Measurements from ENCODE around the gene RASGRF1. TPM values are rescaled to one million over a fixed set of nuclear protein-coding genes. Genes with fewer than 3 reads are reported as not detected.

Gene RASGRF1
- total and polyA plus RNA-seq, 12 donors: 0.11 to 6.9 (median 0.46) TPM

DNA sequence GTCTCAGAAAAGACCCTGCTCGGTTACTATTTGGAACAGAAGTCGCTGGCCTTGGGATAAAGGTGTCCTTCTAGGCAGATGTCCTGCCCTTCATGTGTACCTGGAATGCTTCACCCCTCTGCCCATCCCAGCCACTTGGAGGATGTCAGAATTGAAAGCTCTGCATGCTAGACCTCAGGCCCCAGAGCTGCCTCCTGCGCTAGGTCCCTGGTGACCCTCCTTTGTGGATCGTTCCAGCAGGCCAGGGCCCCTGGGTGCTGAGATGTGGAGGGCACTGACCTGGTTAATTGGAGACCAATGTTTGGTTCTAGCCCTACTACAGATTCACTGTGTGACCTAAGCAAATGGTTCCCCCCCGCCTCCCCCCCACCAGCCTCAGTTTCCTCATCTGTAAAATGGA, 143.1 kb downstream of the RASGRF1 start:
- no peaks in the 10 kb centered on the region for H3K9me3 ChIP-seq (replicated peaks in 1 of 3)
- peaks cover 20 to 26% of the 10 kb centered on the region in 2 donors for H3K4me1 ChIP-seq (replicated peaks in 1 of 2)
- TF ChIP-seq, protein P1, sequence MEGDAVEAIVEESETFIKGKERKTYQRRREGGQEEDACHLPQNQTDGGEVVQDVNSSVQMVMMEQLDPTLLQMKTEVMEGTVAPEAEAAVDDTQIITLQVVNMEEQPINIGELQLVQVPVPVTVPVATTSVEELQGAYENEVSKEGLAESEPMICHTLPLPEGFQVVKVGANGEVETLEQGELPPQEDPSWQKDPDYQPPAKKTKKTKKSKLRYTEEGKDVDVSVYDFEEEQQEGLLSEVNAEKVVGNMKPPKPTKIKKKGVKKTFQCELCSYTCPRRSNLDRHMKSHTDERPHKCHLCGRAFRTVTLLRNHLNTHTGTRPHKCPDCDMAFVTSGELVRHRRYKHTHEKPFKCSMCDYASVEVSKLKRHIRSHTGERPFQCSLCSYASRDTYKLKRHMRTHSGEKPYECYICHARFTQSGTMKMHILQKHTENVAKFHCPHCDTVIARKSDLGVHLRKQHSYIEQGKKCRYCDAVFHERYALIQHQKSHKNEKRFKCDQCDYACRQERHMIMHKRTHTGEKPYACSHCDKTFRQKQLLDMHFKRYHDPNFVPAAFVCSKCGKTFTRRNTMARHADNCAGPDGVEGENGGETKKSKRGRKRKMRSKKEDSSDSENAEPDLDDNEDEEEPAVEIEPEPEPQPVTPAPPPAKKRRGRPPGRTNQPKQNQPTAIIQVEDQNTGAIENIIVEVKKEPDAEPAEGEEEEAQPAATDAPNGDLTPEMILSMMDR (IDR thresholded peaks at IDR 0.05): no peak
- TF ChIP-seq POLR2A (IDR thresholded peaks at IDR 0.05): no peak
- H3K27me3 ChIP-seq: no peaks in the 10 kb centered on the region
- no peak overlapping the region for H3K4me3 ChIP-seq
- no peak for DNase-seq
- intact Hi-C loops (cut with DNase I): no loop called here
- WGBS, 4 donors: 72 to 91% (median 85%) methylated on average over 2 to 5 of the region's 5 CpGs
- no peak overlapping the region for H3K27ac ChIP-seq
- no peaks in the 10 kb centered on the region for H3K36me3 ChIP-seq (replicated peaks in 1 of 2)

DNA sequence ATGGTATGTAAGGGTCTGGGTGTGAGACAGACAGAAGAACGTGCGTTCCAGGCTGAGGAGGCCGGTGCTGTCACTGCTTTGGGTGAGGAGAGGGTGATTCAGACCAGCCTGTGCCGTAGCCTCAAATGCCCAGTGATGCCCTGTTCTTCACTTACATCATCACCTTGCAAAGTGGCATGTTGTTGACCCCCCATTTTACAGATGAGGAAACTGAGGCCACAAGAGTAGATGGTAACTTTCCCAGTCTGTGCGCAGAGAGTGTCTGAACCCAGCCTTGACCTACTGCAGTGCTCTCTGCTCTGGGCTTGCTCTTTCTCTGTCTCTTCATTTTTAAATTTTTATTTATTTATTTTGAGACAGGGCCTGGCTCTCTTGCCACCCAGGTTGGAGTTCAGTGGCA, 144.1 kb downstream of the RASGRF1 start:
- no peaks in the 10 kb centered on the region for H3K36me3 ChIP-seq (replicated peaks in 1 of 2)

DNA sequence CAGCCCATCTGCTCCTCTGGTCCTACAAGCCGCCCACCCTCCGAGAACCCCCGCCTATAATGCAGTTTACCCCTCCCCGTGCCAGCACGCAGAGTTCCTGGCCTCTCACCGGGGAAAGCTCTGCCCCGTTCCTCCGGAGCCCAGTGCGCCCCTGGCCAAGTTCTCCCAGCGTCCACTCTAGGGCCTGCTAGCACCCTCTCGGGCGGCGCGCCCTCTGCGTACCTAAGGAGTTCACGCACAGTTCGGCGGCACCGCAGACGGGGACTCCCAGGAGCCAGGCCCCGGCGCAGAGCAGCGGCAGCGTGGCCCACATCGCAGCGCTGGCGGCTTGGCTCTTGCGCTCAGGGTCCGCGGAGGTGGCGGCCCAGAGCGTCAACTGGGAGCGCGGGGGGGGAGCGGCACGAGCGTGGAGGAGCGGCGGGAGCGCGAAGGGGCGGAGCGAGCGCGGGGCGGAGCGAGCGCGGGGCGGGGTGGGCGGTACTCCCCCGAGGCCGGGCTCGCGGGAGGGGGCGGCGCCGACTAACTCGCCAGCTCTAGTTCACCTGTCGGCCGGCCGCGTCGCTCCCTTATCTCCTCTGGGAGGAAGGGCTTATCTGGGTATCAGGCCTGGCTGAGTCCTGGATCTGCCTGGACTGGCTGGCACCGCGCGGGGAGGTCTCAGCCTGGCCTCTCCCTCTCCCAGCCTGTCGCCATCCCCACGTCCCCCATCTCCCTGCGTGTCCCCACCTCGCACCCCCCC, 145.7 kb downstream of the RASGRF1 start, which contains the start of gene CTSH:
Gene CTSH, minus strand, starts transcription at position 378 of the 739 bp plus-strand sequence. Its CDS starts 65 bp downstream, at position 313.
- Histone ChIP-seq H3K9me3 (replicated peaks in 1 of 3) (no peaks in the 10 kb centered on the region), H3K36me3 (replicated peaks in 1 of 2) (no peaks in the 10 kb centered on the region), H3K4me1 (replicated peaks in 1 of 2) (peaks cover 8 to 9% of the 10 kb centered on the region in 2 donors), H3K4me3 (peak within 1 kb of the TSS in 2 of 4 donors; percentile 53 to 68), H3K27me3 (no peaks in the 10 kb centered on the region), H3K27ac (peak within 1 kb of the TSS in 3 of 5 donors; percentile 70 to 77 (median 72))
- intact Hi-C loops (cut with DNase I): no loop called here
- WGBS, 4 donors: 2 to 8% (median 2%) methylated on average over 9 to 71 of the region's 71 CpGs
- TF ChIP-seq POLR2A (IDR thresholded peaks at IDR 0.05): peak in 1 of 2 donors; percentile 62
- TF ChIP-seq, protein P1 (IDR thresholded peaks at IDR 0.05): no peak
- DNase-seq: peak; percentile 73 to 90 (median 83)

More for the DNA sequence above, 144.1 kb downstream of the RASGRF1 start:
- 59 to 90% (median 89%) methylated on average over 5 of the region's 5 CpGs for WGBS, 4 donors
- no peak for DNase-seq
- Histone ChIP-seq H3K9me3 (replicated peaks in 1 of 3) (no peaks in the 10 kb centered on the region), H3K4me3 (no peak overlapping the region), H3K27me3 (no peaks in the 10 kb centered on the region), H3K4me1 (replicated peaks in 1 of 2) (peaks cover 16% of the 10 kb centered on the region in 2 donors), H3K27ac (no peak overlapping the region)
- TF ChIP-seq, protein P1 (IDR thresholded peaks at IDR 0.05): no peak
- TF ChIP-seq POLR2A (IDR thresholded peaks at IDR 0.05): no peak
- intact Hi-C loops (cut with DNase I): no loop called here

DNA sequence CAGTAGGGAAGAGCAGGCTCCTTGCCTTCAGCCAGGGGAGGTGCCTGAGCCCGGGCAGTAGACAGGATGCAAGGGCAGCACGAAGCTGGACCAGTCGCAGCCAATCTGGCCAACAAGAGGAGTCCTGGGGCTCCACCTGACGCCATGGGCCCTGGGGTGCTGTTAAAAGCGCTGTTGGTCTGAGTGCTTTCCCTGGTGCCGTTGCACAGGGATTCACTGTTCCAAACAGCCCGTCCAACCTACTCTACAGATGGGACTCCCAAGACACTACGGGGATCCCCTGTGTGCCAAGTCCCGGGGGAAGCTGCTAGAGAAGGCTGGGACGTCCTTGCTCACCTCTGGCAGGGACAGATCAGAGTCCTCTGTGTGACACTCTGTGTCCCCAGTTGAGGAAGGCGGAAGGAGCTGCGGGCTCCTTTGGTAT, 146.4 kb downstream of the RASGRF1 start:
- no peaks in the 10 kb centered on the region for H3K9me3 ChIP-seq (replicated peaks in 1 of 3)
- TF ChIP-seq POLR2A (IDR thresholded peaks at IDR 0.05): no peak
- TF ChIP-seq, protein P1 (IDR thresholded peaks at IDR 0.05): no peak
- no peaks in the 10 kb centered on the region for H3K36me3 ChIP-seq (replicated peaks in 1 of 2)
- peak overlapping the region in 2 of 4 donors; percentile 53 to 68 for H3K4me3 ChIP-seq
- DNase-seq: peak in 4 of 7 donors; percentile 33 to 56 (median 40)
- intact Hi-C loops (cut with DNase I): no loop called here
- no peaks in the 10 kb centered on the region for H3K27me3 ChIP-seq
- H3K4me1 ChIP-seq (replicated peaks in 1 of 2): peaks cover 8 to 9% of the 10 kb centered on the region in 2 donors
- H3K27ac ChIP-seq: peak overlapping the region in 3 of 5 donors; percentile 70 to 77 (median 72)
- 29 to 56% (median 42%) methylated on average over 3 to 12 of the region's 12 CpGs for WGBS, 4 donors

All from adrenal gland (tissue), 12 donors.